Mucosa of descending colon (tissue), 3 donors: Measurements from ENCODE around the gene PHACTR1. TPM values are rescaled to one million over a fixed set of nuclear protein-coding genes. Genes with fewer than 3 reads are reported as not detected.

Source experiments
- ATAC-seq: fragments of 200-7000 bp; cut with Tn5 transposase; one replicate; pipeline ENCODE4 v1.9.1; 2020; ENCODE audit warnings: mild to moderate bottlenecking, moderate library complexity
- DNase-seq, 3 donors: peaks; one replicate each; pipeline ENCODE4 v3.0.0-alpha.2; 2020
- H3K36me3 ChIP-seq: fragments of 200-600 bp; one replicate; pipeline ENCODE4 v1.8.0; 2021; ENCODE audit warnings: low read depth, mild to moderate bottlenecking
- H3K4me1 ChIP-seq: fragments of 200-600 bp; one replicate; pipeline ENCODE4 v1.8.0; 2021; ENCODE audit warnings: low read depth, mild to moderate bottlenecking
- H3K4me3 ChIP-seq: fragments of 200-600 bp; one replicate; pipeline ENCODE4 v1.8.0; 2021; ENCODE audit warnings: mild to moderate bottlenecking
- H3K9me3 ChIP-seq: fragments of 200-600 bp; one replicate; pipeline ENCODE4 v1.8.0; 2021; ENCODE audit warnings: mild to moderate bottlenecking
- CTCF ChIP-seq: fragments of 200-600 bp; IDR thresholded peaks from one replicate; pipeline ENCODE4 v1.8.0; 2022; ENCODE audit warnings: antibody characterized with exemption, mild to moderate bottlenecking
- intact Hi-C, 2 donors: fragments of 100-400 bp; cut with DNase I in 1 of 2; cut with micrococcal nuclease in 1 of 2; formaldehyde crosslinking; loops; one replicate each; pipeline versions ENCODE4 v1.11.0 to v1.11.1; 2022; cut with DNase I, micrococcal nuclease
- total RNA-seq, 3 donors: library from RNA; stranded (reverse); fragmentation: NEBNext Ultra II Directional in 2 of 3; extraction: Animal tissue kit (Norgen Biotek cat#: 25700) in 2 of 3; gene quantifications; one replicate each; pipeline versions ENCODE4 v1.2.1 to v1.2.4, GENCODE V29; 2021 to 2023
- donor health status: DM: no; HTN: no; CAD: no; lungs with moderate emphysema.
- donor health status: DM: no; HTN: no; CAD: no.
- donor health status: DM: no; HTN: yes; CAD: no.

Gene PHACTR1
- total RNA-seq, 3 donors from 2014 or later = 2.7 to 4.7 (median 3.1) TPM

- no peaks in the 10 kb centered on the region for H3K9me3 ChIP-seq
- no peaks in the 10 kb centered on the region for H3K36me3 ChIP-seq
- no peak for DNase-seq
- no peak for ATAC-seq
- H3K4me3 ChIP-seq = no peak overlapping the region
- H3K4me1 ChIP-seq = no peaks in the 10 kb centered on the region
- intact Hi-C loops = no loop called here
- TF ChIP-seq CTCF = no peak
Measured at GRCh38 chr6:13091192-13091591, 374.6 kb downstream of the PHACTR1 start.

DNA sequence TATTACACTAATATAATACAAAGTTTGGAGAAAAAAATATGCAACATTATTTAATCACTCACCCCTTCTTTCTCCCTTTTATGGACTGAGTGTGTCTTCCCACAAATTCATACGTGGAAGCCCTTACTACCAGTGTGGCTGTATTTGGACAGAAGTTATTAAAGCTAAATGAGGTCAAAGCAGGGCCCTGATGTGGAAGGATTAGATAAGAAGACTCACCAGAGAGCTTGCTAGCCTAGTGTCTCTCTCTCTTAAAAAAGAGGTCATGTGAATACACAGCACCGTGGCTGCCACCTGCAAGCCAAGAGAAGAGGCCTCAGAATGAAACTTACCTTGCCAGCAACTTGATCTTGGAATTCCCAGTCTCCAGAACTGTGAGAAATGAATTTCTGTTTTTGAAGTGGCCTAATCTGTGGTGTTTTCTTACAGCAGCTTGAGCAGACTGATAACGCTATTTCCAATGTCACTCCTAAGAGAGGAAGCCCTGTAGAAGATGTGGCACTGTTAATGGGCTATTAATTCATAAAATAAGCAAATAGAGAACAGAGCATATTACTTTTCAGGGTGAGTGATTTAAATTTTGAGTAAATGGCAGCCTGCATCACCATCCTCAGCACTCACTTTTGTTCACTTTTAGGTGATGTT, 378.3 kb downstream of the PHACTR1 start:
- Histone ChIP-seq H3K4me3 (no peak overlapping the region), H3K4me1 (no peaks in the 10 kb centered on the region), H3K36me3 (no peaks in the 10 kb centered on the region), H3K9me3 (no peaks in the 10 kb centered on the region)
- no peak for TF ChIP-seq CTCF
- no peak for DNase-seq
- ATAC-seq = no peak
- intact Hi-C loops = no loop called here

- ATAC-seq (no peak), DNase-seq (no peak)
- Histone ChIP-seq H3K36me3 (no peaks in the 10 kb centered on the region), H3K4me3 (no peak overlapping the region), H3K9me3 (no peaks in the 10 kb centered on the region), H3K4me1 (no peaks in the 10 kb centered on the region)
- no peak for TF ChIP-seq CTCF
- intact Hi-C loops = no loop called here
Measured at GRCh38 chr6:13096084-13096483, 379.5 kb downstream of the PHACTR1 start.

DNA sequence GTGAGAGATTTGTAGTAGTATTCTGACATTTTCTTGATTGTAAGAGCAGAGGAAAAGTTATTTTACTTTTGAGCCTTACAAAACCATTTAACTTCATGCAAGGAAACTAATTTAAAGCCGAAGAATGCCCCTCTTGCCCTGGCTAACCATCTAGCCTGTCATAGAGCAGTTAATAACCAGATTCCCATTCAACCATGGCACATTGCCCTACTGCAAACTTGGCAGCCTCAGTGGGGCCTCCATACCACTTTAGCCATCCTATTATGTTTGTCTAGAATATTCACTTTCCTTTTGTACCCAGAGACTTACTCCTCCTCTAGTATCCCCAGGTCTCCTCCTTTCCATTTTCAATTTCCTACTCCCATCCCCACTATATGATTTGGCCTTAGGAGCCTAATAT, 380.9 kb downstream of the PHACTR1 start:
- H3K36me3 ChIP-seq = no peaks in the 10 kb centered on the region
- DNase-seq (no peak), ATAC-seq (no peak)
- intact Hi-C loops = no loop called here
- H3K4me1 ChIP-seq = no peaks in the 10 kb centered on the region
- H3K4me3 ChIP-seq = no peak overlapping the region
- H3K9me3 ChIP-seq = no peaks in the 10 kb centered on the region
- TF ChIP-seq CTCF = no peak

GRCh38 chr6:13098006-13098405, 381.4 kb downstream of the PHACTR1 start:
- H3K9me3 ChIP-seq = no peaks in the 10 kb centered on the region
- H3K36me3 ChIP-seq = no peaks in the 10 kb centered on the region
- no peaks in the 10 kb centered on the region for H3K4me1 ChIP-seq
- DNase-seq = no peak
- intact Hi-C loops = no loop called here
- ATAC-seq = no peak
- TF ChIP-seq CTCF = no peak
- no peak overlapping the region for H3K4me3 ChIP-seq
